ENCODE results near the gene BCKDK.

DNA sequence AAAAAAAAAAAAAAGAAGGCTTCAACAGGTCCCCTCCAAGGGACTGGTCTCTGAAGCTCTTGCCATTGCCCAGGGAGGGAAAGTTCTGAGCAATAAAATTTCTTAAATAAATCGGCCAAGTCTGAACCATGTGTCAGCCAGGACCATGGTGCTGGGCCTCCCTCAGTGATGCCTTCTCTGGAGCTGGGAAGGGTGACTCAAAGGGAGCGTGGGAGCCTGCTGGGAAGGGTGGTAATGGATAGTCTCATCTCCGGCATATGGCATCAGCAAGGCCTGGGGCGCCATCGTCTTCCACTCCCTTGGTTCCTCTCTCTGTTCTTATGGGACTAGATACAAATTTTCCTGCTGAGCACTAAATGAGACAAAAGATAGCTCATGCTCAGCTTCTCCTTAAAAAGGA, 15.9 kb upstream of the BCKDK start:
- TF ChIP-seq CTCF (IDR thresholded peaks at IDR 0.05) (no peak), POLR2A (IDR thresholded peaks at IDR 0.05) (no peak)
